Heart left ventricle (tissue), 13 donors: ENCODE results near the gene TMEM120A.

Experiments used
- CTCF ChIP-seq, 12 donors: fragments of 200-600 bp; sonication (generic) in 4 of 12; IDR thresholded peaks; one replicate each; pipeline versions ENCODE4 v1.5.0 to v1.8.0; 2018 to 2022; ENCODE audit warnings: antibody characterized with exemption in 12 of 12, mild to moderate bottlenecking in 5 of 12
- POLR2A ChIP-seq, 2 donors: fragments of 450-650 bp; IDR thresholded peaks; one replicate each; pipeline ENCODE4 v1.6.1; 2017; ENCODE audit warnings: antibody characterized with exemption in 2 of 2, mild to moderate bottlenecking in 2 of 2, moderate library complexity in 2 of 2
- donor health status: ischemic (EF 13 %, LVEDD 7.1; RV severe dilation, severe dysfunction).
- donor health status: DM: no; HTN: yes; CAD: no.
- donor health status: DM: no; HTN: no; CAD: no.
- donor health status: ischemic (EF 25% LVEDD 6.9; RV normal size, moderate dysfunction).
- donor health status: ischemic (EF 25% LVEDD 5.7; RV mildly dilated, moderate dysfunction).
- donor health status: ischemic (EF 35%, LVEDD 5.7; RV mildly dilated, moderate dysfunction).
- donor health status: nonischemic (EF 11% LVEDD 7.7; RV severe dilation, severe dysfunction).
- donor health status: DM: yes; HTN: yes; CAD: no.
- donor health status: PGD.
- donor health status: ischemic (EF 29% LVEDD 5.4; RV normal size, mild dysfunction).
- donor health status: nonischemic (EF 23%, LVEDD 6.1; RV moderate dilation, normal function).

- no peak for TF ChIP-seq CTCF (IDR thresholded peaks at IDR 0.05)
- no peak for TF ChIP-seq POLR2A (IDR thresholded peaks at IDR 0.05)
Observed at GRCh38 chr7:75962607-75963380, 31.6 kb downstream of the TMEM120A start.
